Smooth muscle cell of the brain vasculature (primary cell): ENCODE results near the gene LMBRD2.

ENCODE experiments used
- DNase-seq: peaks from one replicate; pipeline ENCODE4 v3.0.0-alpha.2; 2012; ENCODE audit warnings: low read depth, low spot score

Gene LMBRD2

DNA sequence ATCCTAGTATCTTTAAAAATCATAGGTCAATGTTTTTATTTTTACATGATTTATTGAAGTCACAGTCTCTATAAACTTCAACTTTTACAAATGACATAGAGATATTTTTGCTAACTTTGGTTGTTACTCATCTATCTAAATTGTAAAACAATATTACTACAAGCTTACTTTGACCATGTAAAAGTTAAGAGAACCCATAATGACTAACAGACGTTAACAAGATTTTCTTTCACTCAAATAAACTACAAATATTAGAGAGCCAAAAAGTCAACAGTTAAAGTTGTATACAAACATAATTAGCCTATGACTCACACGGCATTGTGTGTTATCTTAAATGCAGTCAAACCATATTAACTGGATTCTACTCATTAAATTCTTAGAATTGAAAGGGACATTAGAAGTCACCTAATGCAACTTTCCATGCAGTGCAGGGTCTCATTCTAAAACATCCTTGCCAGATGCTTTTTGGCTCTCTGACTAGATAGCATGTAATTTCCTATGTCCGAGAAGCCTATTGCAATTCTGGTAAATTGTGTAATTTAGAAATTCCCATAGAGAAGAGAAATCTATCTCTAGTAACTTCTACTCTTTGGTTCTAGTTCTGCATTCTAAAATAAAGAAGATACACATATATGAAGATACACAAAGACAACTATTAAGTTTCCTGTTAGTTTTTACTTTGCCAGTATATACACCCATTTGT, 42.8 kb downstream of the LMBRD2 start:
- DNase-seq: no peak

DNA sequence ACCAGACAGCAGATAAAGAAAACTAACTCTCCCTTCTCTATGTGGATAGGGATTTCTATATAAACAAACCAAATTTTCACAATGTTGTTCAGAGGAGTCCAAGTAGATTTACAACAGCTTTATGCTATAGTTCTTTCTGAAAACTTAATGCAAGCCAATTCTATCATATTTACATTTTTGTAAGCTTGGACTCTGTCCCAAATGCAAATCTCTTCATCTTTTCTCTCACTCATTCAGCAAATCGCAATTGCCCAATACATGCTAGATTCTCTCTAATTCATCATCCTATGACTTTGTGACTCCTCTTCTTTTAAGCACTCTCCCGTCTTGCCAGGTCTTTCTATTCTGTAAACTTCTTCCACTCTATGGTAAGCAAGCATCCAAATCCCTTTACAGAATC, 45.9 kb downstream of the LMBRD2 start:
- no peak for DNase-seq

DNA sequence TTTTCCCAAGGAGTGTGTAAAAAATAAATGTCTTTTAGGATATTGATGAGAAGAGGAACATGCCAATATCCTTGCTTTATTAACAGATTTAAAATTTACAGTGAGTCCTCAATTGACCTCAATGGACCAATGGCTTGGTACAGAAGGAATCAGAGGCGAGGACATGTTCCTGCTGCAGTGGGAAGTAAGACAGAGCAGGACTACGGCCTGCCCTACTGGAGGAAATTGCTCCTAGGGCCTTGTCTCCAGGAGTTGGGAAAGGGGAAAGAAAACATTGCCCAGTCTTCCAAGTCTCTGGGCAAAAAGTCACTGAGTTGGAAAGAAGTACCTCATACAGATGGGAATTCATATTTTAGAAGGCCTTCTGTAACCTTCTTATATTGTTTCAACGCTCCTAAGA, 51.9 kb downstream of the LMBRD2 start:
- DNase-seq: no peak

DNA sequence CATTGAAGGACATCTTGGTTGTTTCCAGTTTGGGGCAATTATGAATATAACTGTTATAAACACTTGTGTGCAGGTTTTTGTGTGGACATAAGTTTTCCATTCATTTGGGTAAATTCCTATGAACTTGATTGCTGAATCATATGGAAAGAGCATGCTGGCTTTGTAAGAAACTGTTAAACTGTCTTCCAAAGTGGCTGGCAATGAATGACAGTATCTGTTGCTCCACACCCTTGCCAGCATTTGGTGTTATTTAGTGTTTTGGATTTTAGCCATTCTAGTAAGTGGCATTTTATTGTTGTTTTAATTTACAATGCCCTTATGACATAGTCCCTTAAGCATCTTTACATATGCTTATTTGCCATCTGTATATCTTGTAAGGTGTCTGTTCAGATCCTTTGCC, 55.2 kb downstream of the LMBRD2 start:
- no peak for DNase-seq

DNA sequence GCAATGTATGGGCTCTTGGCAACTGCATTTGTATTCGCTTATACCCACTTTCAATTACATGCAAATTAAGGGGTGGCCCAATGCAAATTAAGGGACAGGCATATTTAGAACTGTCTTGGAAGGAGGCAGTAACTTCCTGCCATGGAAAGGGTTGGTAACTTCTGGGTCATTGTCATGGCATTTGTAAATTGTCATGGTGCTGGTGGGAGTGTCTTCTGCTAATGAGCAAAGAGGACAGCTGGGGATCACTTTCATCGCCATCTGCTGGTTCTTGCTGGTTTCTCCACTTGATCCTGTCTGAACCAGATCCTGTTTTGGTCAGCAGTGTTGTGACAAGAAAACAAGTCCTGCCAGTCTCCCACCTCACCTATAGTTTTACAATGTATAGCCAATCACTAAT, 61.7 kb downstream of the LMBRD2 start:
- no peak for DNase-seq

DNA sequence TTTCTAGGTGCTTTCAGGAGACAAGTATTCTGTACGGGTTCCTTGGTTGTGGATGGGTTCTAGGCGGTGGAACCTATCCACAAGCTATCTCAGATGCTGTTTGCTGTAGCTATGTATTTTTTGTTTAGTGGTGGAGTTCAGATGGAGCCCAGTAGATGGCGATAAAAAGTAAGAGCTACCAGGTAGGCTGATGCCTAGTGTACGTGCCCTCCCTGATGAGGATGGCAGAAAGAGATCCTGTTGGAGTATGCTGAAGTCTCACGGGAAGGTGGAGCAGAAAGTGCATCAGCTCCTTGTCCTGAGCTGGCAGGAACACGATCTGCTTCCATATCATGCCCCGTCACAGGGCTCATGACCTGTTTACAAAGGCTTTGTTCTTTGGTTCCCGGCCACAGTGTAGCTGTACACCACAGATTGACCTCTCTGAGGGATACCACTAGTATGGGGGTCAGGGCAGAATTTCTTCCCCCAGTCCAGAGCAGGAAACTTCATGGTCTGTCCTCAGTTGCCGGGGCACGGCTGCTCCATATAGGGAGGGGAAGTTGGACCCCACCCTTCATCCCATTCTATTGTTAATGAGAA, 72.4 kb downstream of the LMBRD2 start:
- DNase-seq: peak; percentile 13

DNA sequence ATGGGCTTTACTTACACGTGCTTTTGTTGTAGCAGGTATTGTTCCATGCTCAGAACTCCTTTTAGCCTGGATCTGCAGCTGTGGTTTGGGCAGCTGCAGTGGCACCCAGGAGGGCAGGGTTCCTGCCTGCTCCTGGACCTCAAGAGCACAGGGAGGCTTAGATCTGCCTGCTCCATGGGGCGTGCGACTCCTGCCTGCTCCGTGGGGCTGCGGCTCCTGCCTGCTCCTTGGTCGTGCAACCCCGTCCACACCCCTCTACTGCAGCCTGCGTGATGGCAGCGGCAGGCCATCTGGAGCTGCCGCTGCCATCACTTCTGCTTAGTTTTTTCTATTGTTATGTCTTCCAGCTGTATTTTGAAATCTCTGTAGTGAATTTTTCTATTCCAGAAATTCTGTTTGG, 73.3 kb downstream of the LMBRD2 start:
- no peak for DNase-seq

DNA sequence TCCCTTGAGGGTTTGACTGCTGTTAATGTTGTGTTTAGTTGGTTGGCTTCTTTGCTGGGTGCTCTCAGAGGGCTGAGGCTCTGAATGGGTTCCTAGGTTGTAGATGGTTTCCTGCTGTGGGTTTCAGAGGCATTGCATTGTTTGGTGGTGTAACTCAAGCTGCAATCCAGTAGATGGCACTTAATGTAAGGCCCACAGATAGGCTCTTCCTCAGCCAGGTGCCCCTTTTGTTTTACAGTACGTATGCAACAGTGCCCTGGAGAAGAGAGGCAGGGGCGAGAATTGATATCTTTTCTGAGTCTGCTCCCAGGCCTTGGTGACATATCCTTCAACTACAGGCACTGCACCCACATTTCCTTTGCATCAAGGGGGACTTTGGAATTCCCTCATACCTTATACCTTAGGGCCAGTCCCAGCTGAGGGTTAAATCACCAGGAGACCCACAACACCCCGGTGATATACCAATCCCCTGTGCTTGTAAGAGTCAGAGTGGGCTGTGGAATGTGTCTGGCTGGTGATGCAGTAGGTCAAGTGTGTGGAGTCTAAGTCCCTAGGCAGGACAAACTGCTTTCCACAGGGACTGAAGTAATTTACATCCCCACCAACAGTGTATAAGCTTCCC, 78.0 kb downstream of the LMBRD2 start:
- no peak for DNase-seq

DNA sequence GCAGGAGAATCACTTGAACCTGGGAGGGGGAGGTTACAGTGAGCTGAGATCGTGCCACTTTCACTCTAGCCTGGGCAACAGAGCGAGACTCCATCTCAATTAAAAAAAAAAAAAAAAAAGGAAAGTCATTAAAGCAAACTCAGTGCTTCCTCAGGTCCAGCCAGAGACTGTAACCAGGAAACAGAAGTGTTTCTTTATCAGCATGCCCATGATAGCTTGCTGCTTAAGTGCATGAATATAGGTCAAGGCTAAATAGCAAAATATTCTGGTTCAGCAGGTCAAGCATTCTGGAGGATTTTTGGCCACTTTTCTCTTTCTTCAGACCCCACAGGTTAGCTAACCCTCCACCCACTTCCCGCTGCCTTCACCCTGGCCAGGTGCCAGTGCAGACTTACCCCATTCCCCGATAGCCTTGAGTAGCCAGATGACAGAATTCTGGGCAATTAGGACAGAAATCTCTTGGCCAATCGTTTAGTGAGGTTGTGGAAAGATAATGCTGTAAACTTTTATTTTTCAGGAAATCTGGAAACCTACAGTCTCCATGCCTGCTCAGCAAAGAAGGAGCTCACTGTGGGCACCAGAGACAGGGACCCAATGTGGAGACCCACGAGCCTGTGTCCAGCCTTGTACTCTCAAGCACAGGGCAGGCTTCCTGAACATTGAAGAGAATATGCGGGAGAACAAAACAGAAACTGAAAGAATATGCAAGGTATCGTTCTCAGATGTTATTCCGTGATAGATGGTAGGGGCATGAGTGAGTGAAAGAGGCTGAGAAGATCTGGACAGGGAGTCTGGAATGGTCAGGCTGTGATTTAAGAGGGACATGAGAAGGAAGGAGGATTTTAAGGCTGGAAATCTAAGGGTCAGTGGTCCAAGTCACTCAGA, 80.8 kb downstream of the LMBRD2 start:
- DNase-seq: no peak

DNA sequence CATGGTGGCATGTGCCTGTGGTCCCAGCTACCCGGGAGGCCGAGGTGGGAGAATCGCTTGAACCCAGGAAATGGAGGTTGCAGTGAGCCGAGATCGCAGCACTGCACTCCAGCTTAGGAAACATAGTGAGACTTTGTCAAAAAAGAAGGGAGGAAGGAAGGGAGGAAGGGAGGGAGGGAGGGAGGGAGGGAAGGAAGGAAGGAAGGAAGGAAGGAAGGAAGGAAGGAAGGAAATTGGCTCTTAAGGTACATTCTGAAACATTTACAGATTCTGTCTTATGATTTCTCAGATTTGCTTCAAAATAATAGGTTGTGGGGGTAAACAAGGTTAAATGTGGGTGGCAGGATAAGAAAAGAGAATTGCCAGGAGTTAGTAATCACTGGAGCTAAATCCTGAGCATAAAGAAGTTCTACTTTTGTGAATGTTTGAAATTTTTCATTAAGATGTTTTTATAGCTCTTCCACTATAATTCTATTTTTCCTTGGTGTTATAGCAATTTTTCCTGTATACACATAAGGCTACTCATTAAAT, 82.9 kb downstream of the LMBRD2 start:
- DNase-seq: no peak

DNA sequence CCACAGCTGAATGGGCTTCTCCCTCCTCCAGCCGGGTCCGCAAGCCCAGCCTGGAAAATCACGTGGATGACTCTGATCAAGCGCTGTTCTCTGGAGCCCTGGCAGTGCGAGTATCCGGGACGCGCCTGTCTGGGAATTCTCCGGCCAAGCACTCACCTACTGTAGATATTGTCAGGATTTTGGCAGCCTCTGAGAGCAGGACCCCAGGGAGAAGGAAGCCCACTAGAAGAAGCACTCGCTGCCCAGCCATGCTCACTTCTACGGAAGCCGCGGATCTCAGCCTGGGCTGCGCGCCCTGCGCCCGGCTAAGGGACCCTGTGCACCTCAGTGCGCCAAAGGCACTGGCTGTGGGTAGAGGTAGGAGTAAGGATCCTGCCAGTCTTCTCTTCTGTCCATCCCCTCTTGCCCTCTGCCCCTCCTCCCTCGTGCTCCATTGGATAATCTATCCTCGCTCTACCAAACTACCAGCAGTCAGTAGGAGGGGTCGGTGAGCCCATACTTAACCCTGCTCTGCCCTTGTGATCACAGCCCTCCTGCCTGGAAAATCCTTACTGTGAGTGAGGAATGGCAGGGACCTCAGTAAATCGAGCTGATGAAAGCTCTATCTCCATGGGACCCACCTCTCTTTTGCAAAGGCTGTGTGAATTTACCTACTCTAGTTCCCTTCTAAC, 85.0 kb downstream of the LMBRD2 start, which contains the start of gene UGT3A2:
TSS of gene UGT3A2 (minus strand) at position 343 of the 671 bp plus-strand sequence. CDS start at position 250, 93 bp downstream.
- no peak for DNase-seq

DNA sequence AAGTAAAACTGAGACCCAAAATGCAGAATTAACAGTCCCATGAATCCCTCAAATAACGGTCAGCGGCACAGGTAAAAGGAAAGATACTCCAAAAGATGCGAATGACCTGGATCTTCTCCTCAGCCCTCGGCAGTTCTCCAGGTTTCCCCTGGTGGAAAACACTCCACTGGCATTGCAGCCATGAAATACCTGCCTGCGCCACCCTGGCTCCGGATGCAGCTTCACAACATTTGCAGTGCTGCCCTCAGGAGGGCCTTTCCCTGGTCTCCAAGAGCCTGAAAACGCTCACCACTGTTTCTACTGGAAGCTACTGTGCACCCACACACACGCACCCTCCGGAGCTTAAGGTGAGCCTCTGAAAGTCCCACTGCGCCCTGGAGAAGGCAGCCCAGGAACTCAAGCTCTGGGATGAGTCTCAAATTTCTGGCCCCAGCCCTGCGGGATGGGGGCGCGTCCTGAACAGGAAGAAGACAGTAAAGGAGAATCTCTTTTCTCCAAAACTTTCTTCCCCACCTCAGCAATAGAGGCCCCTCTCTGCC, 85.6 kb downstream of the LMBRD2 start:
- no peak for DNase-seq

DNA sequence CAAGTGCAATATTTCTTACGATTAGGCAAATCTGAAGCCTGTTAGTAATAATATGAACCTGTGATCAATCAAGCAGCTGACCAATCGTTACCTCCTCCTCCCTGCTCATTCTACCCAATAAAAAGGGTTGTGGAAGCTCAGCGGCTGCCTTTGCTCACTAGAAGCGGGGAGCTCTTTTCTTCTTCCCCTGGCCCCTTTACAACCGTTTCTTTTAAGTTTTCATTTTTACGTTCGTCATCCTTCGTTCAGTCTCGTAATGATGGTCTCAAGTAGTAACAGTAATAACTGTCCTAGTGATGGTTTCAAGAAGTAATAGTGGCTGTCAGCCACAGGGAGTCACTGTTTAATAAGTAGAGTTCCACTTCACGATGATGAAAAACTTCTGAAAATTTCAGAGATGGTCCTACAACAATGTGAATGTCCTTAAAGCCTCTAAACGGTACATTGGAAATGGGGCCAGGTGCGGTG, 91.2 kb downstream of the LMBRD2 start:
- DNase-seq: no peak

DNA sequence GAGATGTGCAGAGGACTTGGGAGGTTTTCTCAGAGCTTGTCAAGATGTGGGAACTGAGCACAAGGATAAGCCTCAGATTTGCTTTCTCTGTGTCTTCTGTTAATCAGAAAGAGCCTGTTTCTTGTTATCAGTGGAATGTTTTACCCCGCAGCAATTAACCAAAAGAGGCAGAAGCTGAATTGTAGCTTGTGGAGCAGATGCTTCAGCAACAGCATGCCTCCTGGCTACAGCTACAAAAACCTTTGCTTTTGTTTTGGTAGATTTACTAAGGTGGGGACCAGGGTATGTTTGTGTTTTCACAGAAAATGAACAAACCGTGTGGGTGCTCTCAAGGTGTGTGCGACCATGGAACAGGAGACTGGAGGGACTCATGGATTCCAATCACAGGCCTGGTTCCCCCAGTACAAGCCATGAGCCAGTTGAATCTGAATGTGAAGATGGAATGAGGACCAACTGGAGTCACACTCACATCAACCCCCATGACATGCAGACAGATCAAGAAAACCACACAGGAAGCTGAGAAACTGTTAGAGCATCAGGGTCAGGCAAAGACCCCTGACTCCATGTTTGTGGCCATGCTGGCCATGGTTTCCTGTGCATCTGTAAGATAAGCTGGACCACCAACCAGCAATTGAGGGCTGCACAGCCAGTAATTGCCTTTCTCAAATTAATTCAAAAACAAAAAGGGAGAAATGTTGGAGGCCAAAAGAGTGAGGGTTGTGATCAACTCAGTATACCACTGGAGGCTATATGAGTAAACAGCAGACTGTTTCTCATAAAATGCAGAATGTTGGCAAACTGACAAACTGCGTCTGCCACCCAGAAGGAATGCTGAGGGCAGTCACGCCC, 91.9 kb downstream of the LMBRD2 start:
- no peak for DNase-seq

DNA sequence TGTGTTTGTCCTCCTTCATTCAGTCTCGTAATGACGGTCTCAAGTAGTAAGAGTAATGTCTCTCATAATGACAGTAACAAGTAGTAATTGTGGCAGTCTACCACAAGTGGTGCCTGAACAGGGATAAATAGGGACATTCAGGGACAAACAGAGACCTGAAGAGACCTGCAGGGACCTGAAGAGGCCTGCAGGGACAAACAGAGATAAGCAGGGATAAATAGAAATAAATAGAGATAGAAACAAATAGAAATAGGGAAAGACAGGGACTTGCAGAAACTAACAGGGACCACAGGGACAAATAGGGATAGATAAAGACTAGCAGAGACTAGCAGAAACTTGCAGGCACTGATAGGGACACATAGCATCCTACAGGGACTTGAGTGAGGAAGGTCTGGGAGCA, 92.9 kb downstream of the LMBRD2 start:
- no peak for DNase-seq

DNA sequence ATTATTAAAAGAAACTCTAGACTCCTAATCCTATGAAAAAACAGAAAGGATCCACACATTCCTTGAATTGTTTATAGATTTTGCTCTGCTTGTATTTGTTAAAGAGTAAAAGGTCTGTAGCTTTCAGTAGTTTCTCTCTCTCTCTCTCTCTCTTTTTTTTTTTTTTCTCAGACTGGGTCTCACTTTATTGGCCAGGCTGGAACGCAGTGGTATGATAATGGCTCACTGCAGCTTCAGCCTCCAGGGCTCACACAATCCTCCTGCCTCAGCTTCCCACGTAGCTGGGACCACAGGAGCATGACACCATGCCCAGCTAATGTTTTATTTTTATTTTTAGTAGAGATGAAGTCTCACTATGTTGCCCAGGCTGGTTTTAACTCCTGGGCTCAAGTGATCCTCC, 94.3 kb downstream of the LMBRD2 start:
- DNase-seq: no peak

DNA sequence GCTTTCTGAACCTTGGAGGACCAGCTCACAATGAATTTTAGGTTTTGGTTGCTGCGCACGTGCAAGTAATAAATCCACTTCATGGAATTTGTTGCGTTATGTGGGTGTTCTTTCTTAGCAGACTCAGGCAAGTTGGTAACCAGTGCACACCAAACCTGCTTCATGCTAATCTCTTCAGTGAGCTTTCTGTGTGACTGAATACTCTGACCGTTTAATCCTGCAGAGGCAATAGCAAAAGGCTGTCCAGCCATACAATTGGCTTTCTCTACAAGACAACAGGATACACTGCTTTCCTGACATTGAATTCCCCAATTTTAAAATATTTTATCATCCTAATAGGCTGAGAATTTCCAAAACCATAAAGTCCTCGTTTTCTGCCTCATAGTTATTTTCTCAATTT, 95.3 kb downstream of the LMBRD2 start:
- no peak for DNase-seq

DNA sequence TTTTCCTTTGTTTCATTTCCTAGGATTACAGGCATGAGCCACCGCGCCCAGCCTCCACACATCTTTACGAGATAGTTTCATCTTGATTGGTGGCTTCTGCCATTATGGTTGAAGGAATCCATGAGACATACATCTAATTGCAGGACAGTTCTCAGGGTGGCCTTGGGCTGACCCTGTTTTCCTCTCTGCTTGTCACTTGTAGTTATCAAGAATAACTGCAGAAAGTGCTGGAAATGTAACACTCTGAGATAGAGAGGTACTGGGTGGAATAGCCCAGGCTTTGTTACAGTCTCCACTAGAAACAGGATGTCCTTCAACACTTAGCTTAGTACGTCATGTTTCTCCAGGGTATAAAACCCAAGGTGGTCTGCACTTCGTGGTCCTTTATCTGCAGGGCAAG, 95.7 kb downstream of the LMBRD2 start:
- DNase-seq: no peak

DNA sequence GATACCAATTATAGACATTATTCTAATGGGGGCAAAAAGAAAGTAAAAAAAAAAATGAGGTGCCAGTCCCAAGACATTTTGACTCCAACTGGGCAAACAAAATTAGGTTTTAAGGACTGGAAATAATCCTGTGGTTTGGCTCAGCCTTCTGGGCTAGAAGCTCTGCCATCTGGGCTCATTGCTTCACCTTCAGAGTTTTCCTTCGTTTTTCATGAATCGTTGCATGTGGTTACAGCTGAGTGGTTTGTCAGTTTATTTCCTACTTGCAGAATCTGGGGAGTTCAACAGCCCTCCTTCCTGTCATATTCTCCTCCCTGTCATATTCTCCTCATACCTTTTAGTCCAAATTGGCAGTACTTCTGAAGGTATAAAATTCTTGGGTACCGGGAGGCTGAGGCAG, 97.0 kb downstream of the LMBRD2 start:
- no peak for DNase-seq

DNA sequence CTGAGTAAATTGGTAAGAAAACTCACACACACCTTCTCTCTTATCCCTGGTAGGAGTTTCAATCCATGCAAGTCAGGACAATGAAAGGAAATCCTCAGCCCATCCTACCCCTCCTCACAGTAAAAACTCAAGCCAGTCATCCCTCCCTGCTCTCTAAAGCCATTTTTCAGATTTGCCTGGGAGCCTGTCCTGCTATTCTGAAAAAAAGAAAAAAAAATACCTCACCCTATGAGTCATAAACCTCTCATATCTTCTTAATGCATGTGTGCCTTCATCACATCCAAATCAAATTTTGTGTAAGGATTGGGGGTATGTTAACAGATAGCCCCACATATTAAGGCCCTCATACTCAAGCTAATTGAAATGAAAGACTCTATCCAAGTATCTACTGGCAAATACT, 99.1 kb downstream of the LMBRD2 start:
- DNase-seq: no peak
